Transverse colon (tissue), 4 donors: Measurements from ENCODE around the gene CFAP299. TPM values are rescaled to one million over a fixed set of nuclear protein-coding genes. Genes with fewer than 3 reads are reported as not detected.

Source experiments
- DNase-seq: peaks from one replicate; pipeline ENCODE4 v3.0.0-alpha.2; 2019
- H3K27ac ChIP-seq, 4 donors: fragments of 200-600 bp; sonication (generic); 2 replicates each; pipeline ENCODE4 v1.5.1; 2016 to 2018; ENCODE audit warnings: inconsistent platforms in 4 of 4
- H3K27me3 ChIP-seq: fragments of 200-600 bp; sonication (generic); 2 replicates; pipeline ENCODE4 v1.5.1; 2017; ENCODE audit warnings: inconsistent platforms
- H3K36me3 ChIP-seq, 4 donors: fragments of 200-600 bp; sonication (generic); 2 replicates each; pipeline ENCODE4 v1.5.1; 2017 to 2019; ENCODE audit warnings: inconsistent platforms in 4 of 4
- H3K4me1 ChIP-seq, 4 donors: fragments of 200-600 bp; sonication (generic); 2 replicates each; pipeline ENCODE4 v1.5.1; 2017 to 2020; ENCODE audit warnings: inconsistent platforms in 4 of 4
- H3K4me3 ChIP-seq, 4 donors: fragments of 200-600 bp; sonication (generic); 1 replicate in 1 of 4; 2 replicates in 3 of 4; pipeline versions ENCODE4 v1.5.1 to v1.6.1; 2017 to 2019; ENCODE audit warnings: inconsistent platforms in 4 of 4
- H3K9me3 ChIP-seq, 2 donors: fragments of 200-600 bp; sonication (generic); 2 replicates each; pipeline ENCODE4 v1.5.1; 2017 to 2019; ENCODE audit warnings: inconsistent platforms in 2 of 2
- CTCF ChIP-seq, 5 experiments: fragments of 200-600 bp in 3 of 5; fragments of 450-650 bp in 2 of 5; sonication (generic) in 3 of 5; IDR thresholded peaks; 1 replicate in 2 of 5; 2 replicates in 3 of 5; pipeline ENCODE4 v1.5.1; 2016 to 2017; ENCODE audit warnings: antibody characterized with exemption in 5 of 5, inconsistent platforms in 3 of 5, mild to moderate bottlenecking in 2 of 5, moderate library complexity in 1 of 5
- EP300 ChIP-seq: sonication (generic); formaldehyde crosslinking; IDR thresholded peaks from one replicate; pipeline ENCODE4 v1.6.1; 2017; ENCODE audit warnings: antibody characterized with exemption, low read depth
- POLR2A ChIP-seq: fragments of 450-650 bp; IDR thresholded peaks from one replicate; pipeline ENCODE4 v1.6.1; 2016; ENCODE audit warnings: antibody characterized with exemption, mild to moderate bottlenecking, moderate library complexity
- POLR2AphosphoS5 ChIP-seq, 3 donors: sonication (generic); formaldehyde crosslinking; IDR thresholded peaks; one replicate each; pipeline ENCODE4 v1.6.1; 2016; ENCODE audit warnings: antibody characterized with exemption in 3 of 3
- WGBS, 2 donors: methylation state at CpG; one replicate each; pipeline ENCODE4 v1.1.5; 2018; ENCODE audit warnings: low coverage in 1 of 2; 5-methylcytosine and 5-hydroxymethylcytosine counted together
- in situ Hi-C, 4 donors: fragments of 200-750 bp; cut with MboI; loops; one replicate each; pipeline versions ENCODE4 v1.15.0 to v1.15.1; 2017; ENCODE audit warnings: low sequenced_read_pairs in 3 of 4, low pct_ligation_motif_present in 1 of 4, low pct_unique_long_range_greater_than_20kb in 1 of 4
- intact Hi-C: fragments of 100-400 bp; cut with DNase I; formaldehyde crosslinking; loops from one replicate; pipeline ENCODE4 v1.15.1; 2023; ENCODE audit warnings: low total_unique reads
- total RNA-seq, 4 donors: library from RNA; depleted of rRNA; stranded (reverse); fragments of >200 nt; gene quantifications; one replicate each; pipeline ENCODE4 v1.1.0, GENCODE V29; 2016

CFAP299 gene
- total RNA-seq, 4 donors from 2014 or later = not detected

GRCh38 chr4:80594701-80595100 is 259.2 kb downstream of the CFAP299 start:
- Histone ChIP-seq H3K9me3 (no peaks in the 10 kb centered on the region), H3K36me3 (no peaks in the 10 kb centered on the region), H3K4me1 (no peaks in the 10 kb centered on the region), H3K27ac (no peak overlapping the region), H3K27me3 (no peaks in the 10 kb centered on the region), H3K4me3 (no peak overlapping the region)
- WGBS, 2 donors = 98% methylated on average over 2 of the region's 2 CpGs; no CpG with 5 or more reads in 1 of the 2 donors
- no peak for DNase-seq
- in situ Hi-C loops = no loop called here
- intact Hi-C loops = no loop called here
- TF ChIP-seq CTCF (IDR thresholded peaks at IDR 0.05) (no peak), POLR2A (no peak), EP300 (no peak), POLR2AphosphoS5 (IDR thresholded peaks at IDR 0.05) (no peak)

GRCh38 chr4:80608281-80608980 is 272.9 kb downstream of the CFAP299 start:
- no peaks in the 10 kb centered on the region for H3K36me3 ChIP-seq
- H3K27me3 ChIP-seq = no peaks in the 10 kb centered on the region
- H3K4me1 ChIP-seq = peaks cover 0 to 40% (median 29%) of the 10 kb centered on the region in 4 donors
- H3K4me3 ChIP-seq = no peak overlapping the region
- H3K9me3 ChIP-seq = no peaks in the 10 kb centered on the region
- in situ Hi-C loops = loop anchor here in 2 of 4 donors (25.0 kb wide), 1 partner anchor 429 kb away; the partner anchor contains the start of gene BMP3 (in 2 of the 2)
- intact Hi-C loops = no loop called here
- peak overlapping the region in 1 of 4 donors; percentile 15 for H3K27ac ChIP-seq
- no peak for TF ChIP-seq POLR2A
- no peak for TF ChIP-seq CTCF (IDR thresholded peaks at IDR 0.05)
- no peak for TF ChIP-seq POLR2AphosphoS5 (IDR thresholded peaks at IDR 0.05)
- TF ChIP-seq EP300 = no peak
- no peak for DNase-seq
- 48 to 71% methylated on average over 3 of the region's 3 CpGs for WGBS, 2 donors

GRCh38 chr4:80610199-80610598 is 274.7 kb downstream of the CFAP299 start:
- Histone ChIP-seq H3K4me3 (no peak overlapping the region), H3K9me3 (no peaks in the 10 kb centered on the region), H3K27ac (no peak overlapping the region), H3K4me1 (peaks cover 0 to 43% (median 30%) of the 10 kb centered on the region in 4 donors), H3K27me3 (no peaks in the 10 kb centered on the region), H3K36me3 (no peaks in the 10 kb centered on the region)
- intact Hi-C loops (no loop called here), in situ Hi-C loops (loop anchor here in 2 of 4 donors (25.0 kb wide), 1 partner anchor 427 kb away; the partner anchor contains the start of gene BMP3 (in 2 of the 2))
- TF ChIP-seq CTCF (IDR thresholded peaks at IDR 0.05) (no peak), EP300 (no peak), POLR2AphosphoS5 (IDR thresholded peaks at IDR 0.05) (no peak), POLR2A (no peak)
- DNase-seq = no peak
- WGBS, 2 donors = 50 to 70% methylated on average over 1 of the region's 1 CpG

- Histone ChIP-seq H3K27me3 (no peaks in the 10 kb centered on the region), H3K9me3 (no peaks in the 10 kb centered on the region), H3K4me3 (no peak overlapping the region), H3K27ac (peak overlapping the region; percentile 45 to 69 (median 58)), H3K36me3 (no peaks in the 10 kb centered on the region), H3K4me1 (peaks cover 0 to 46% (median 30%) of the 10 kb centered on the region in 4 donors)
- intact Hi-C loops (no loop called here), in situ Hi-C loops (loop anchor here in 2 of 4 donors (25.0 kb wide), 1 partner anchor 426 kb away; the partner anchor contains the start of gene BMP3 (in 2 of the 2))
- 25 to 30% methylated on average over 2 to 3 of the region's 3 CpGs for WGBS, 2 donors
- TF ChIP-seq EP300 (no peak), POLR2AphosphoS5 (IDR thresholded peaks at IDR 0.05) (peak; percentile 44 to 55 (median 51))
- no peak for DNase-seq
These were observed 275.5 kb downstream of the CFAP299 start for GRCh38 chr4:80610845-80611677.
